HUES48 (cell line): ENCODE measurements around the gene ACOT13.

Experiments used
- H3K27ac ChIP-seq: one replicate; pipeline ENCODE4 v1.7.0; 2013; ENCODE audit warnings: low read depth, low read length, inconsistent platforms
- H3K27me3 ChIP-seq: 2 replicates; pipeline ENCODE4 v1.6.1; 2013; ENCODE audit warnings: mild to moderate bottlenecking, low read length; ENCODE audit not compliant: control insufficient read depth, insufficient read depth
- H3K36me3 ChIP-seq: 2 replicates; pipeline ENCODE4 v1.6.1; 2013; ENCODE audit warnings: low read length; ENCODE audit not compliant: control insufficient read depth, insufficient read depth
- H3K4me1 ChIP-seq: 2 replicates; pipeline ENCODE4 v1.6.1; 2013; ENCODE audit warnings: mild to moderate bottlenecking, low read length; ENCODE audit not compliant: control insufficient read depth, insufficient read depth
- H3K4me3 ChIP-seq: 2 replicates; pipeline ENCODE4 v1.5.1; 2013; ENCODE audit warnings: mild to moderate bottlenecking, low read depth, low read length
- H3K9ac ChIP-seq: 2 replicates; pipeline ENCODE4 v1.6.1; 2013; ENCODE audit warnings: mild to moderate bottlenecking, low read depth, low read length, moderate library complexity
- H3K9me3 ChIP-seq: 2 replicates; pipeline ENCODE4 v1.6.1; 2013; ENCODE audit warnings: low read length; ENCODE audit not compliant: control insufficient read depth, insufficient read depth

Gene ACOT13

DNA sequence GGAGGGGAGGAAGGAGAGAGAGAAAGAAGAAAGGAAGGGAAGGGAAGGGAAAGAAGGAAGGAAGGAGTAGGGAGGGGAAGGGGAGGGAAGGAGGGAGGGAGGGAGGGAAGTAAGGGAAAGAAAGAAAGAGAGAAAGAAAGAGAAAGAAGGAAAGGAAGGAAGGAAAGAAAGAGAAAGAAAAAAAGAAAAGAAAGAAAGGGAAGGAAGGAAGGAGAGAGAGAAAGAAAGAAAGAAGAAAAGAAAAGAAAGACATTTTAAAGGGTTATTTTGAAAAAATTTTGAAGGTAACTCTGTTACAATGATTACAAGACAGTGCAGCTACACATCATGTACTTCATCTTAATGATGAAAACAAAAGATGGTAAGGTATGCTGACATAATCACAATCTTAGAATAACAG is 24.8 kb upstream of the ACOT13 start:
- H3K36me3 ChIP-seq = no peaks in the 10 kb centered on the region
- H3K4me3 ChIP-seq = no peak overlapping the region
- H3K9me3 ChIP-seq = no peaks in the 10 kb centered on the region; the same call in 1 of the 2 replicates
- H3K9ac ChIP-seq = no peak overlapping the region
- peaks cover 9% of the 10 kb centered on the region for H3K27me3 ChIP-seq
- H3K4me1 ChIP-seq = peaks cover 8% of the 10 kb centered on the region; the same call in 1 of the 2 replicates
- no peak overlapping the region for H3K27ac ChIP-seq

DNA sequence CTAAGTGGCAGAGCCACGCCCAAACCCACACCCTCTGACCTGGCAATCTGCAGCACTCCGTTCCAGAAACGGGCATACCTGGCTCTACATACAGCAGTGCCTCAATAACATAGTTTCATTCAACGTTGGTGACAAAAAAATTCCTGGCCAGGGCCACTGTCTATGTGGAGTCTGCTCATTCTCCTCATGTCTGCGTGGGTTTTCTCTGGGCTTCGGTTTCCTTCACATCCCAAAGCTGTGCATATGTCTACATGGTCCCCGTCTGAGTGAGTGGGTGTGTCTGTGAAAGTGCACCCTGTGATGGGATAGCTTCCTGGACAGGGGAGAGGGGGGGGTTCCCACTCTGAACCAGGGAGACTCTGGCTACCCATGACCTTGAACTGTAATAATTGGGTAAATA is 23.0 kb upstream of the ACOT13 start:
- no peaks in the 10 kb centered on the region; the same call in 1 of the 2 replicates for H3K9me3 ChIP-seq
- H3K4me3 ChIP-seq = no peak overlapping the region
- peaks cover 8% of the 10 kb centered on the region; the same call in 1 of the 2 replicates for H3K4me1 ChIP-seq
- no peak overlapping the region for H3K27ac ChIP-seq
- peaks cover 9% of the 10 kb centered on the region for H3K27me3 ChIP-seq
- no peak overlapping the region for H3K9ac ChIP-seq
- no peaks in the 10 kb centered on the region for H3K36me3 ChIP-seq

DNA sequence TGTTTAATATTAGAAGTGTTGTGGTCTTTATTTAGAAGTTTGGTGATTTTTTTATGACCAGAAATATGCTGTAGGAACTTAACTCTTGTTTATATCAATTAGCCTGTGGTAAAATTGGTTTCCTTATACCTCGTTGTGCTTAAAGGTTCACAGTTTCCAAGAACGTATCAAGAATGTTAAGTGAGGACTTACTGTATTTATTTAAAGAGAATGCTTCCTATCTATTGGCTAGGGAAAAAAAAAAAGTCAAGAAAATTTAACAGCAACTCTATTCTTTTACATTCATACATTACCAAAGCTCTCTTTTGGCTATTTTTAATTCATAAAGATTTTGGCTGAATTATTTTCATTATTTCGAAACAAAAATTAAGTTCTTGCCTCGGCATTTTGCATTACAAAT is 22.5 kb upstream of the ACOT13 start:
- Histone ChIP-seq H3K27ac (no peak overlapping the region), H3K36me3 (no peaks in the 10 kb centered on the region), H3K4me3 (no peak overlapping the region), H3K4me1 (peaks cover 8% of the 10 kb centered on the region; the same call in 1 of the 2 replicates), H3K9me3 (no peaks in the 10 kb centered on the region), H3K27me3 (peaks cover 9% of the 10 kb centered on the region), H3K9ac (no peak overlapping the region)

DNA sequence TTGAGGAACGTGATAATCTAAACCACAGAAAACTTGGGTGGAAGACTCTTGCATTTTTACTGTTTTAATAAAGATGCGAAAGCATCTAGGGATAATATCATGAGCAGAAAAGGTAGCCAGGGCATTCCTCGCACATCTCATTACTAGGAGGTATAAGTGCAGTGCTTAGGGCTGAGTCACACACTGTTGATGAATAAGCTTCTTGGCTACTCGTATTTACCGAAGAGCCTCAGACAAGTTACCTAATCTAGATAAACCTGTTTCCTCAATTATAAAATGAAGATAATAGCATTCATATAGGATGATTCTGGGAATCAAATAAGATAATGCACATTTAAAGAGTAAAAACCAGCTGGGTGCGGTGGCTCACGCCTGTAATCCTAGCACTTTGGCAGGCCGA is 20.1 kb upstream of the ACOT13 start:
- H3K4me1 ChIP-seq = peaks cover 8% of the 10 kb centered on the region; the same call in 1 of the 2 replicates
- H3K36me3 ChIP-seq = peaks cover 18% of the 10 kb centered on the region
- peak overlapping the region; percentile 38 for H3K27ac ChIP-seq
- H3K4me3 ChIP-seq = no peak overlapping the region
- H3K9me3 ChIP-seq = no peaks in the 10 kb centered on the region
- no peak overlapping the region for H3K9ac ChIP-seq
- H3K27me3 ChIP-seq = peaks cover 9% of the 10 kb centered on the region

DNA sequence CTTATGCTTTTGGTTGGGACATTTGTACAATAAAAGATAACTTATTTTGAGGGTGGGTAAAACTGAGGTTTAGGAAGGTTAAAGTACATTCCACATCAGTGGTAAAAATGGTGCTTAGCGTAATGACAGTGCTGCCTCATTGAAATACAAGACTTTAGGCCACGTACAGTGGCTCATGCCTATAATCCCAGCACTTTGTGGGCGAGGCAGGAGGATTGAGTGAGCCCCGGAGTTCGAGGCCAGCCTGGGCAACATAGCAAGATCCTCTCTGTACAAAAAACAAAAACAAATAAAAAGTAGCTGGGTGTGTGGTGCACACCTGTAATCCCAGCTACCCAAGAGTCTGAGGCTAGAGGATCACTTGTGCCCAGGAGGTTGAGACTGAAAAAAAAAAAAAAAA is 18.6 kb upstream of the ACOT13 start:
- H3K9ac ChIP-seq = no peak overlapping the region
- peaks cover 33% of the 10 kb centered on the region for H3K36me3 ChIP-seq
- peaks cover 9% of the 10 kb centered on the region for H3K27me3 ChIP-seq
- H3K27ac ChIP-seq = no peak overlapping the region
- H3K4me1 ChIP-seq = peaks cover 8% of the 10 kb centered on the region; the same call in 1 of the 2 replicates
- H3K9me3 ChIP-seq = no peaks in the 10 kb centered on the region
- no peak overlapping the region for H3K4me3 ChIP-seq

DNA sequence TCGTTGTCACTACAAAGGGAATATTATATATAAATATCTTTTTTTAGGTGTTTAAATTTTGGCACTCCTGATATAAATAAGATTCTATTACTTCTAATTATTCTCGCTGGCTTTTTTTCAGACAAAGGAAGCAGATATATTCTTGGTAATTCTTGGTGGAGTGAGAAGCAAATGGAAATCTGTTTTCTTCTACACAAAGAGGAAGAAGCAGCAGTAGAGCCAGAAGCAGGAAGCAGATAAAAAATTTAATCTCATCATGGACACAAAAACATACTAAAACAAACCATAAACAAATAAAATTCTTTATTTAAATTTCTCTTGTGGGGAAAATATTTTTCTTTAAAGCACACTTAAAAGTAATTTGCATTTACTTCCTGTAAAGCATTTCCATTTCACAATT is 17.2 kb upstream of the ACOT13 start:
- Histone ChIP-seq H3K27ac (no peak overlapping the region), H3K36me3 (peaks cover 46% of the 10 kb centered on the region), H3K4me3 (no peak overlapping the region), H3K27me3 (peaks cover 6% of the 10 kb centered on the region), H3K4me1 (peaks cover 6% of the 10 kb centered on the region; the same call in 1 of the 2 replicates), H3K9me3 (no peaks in the 10 kb centered on the region), H3K9ac (no peak overlapping the region)

DNA sequence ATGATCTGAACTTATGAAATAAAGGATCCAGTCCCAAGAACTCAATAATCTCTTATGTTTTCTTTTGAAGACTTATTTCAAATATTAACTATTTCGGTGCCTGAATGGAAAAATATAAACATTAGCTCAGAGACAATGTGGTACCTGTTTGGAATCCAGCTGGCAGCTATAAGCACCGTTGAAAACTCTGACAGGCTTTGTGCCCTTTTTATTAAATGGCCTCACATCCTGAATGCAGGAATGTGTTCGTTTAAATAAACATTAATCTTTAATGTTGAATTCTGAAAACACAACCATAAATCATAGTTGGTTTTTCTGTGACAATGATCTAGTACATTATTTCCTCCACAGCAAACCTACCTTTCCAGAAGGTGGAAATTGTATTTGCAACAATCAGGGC is 16.5 kb upstream of the ACOT13 start:
- H3K4me3 ChIP-seq = no peak overlapping the region
- no peaks in the 10 kb centered on the region for H3K4me1 ChIP-seq
- no peak overlapping the region for H3K9ac ChIP-seq
- no peaks in the 10 kb centered on the region for H3K27me3 ChIP-seq
- H3K27ac ChIP-seq = no peak overlapping the region
- no peaks in the 10 kb centered on the region for H3K9me3 ChIP-seq
- peaks cover 49% of the 10 kb centered on the region for H3K36me3 ChIP-seq

DNA sequence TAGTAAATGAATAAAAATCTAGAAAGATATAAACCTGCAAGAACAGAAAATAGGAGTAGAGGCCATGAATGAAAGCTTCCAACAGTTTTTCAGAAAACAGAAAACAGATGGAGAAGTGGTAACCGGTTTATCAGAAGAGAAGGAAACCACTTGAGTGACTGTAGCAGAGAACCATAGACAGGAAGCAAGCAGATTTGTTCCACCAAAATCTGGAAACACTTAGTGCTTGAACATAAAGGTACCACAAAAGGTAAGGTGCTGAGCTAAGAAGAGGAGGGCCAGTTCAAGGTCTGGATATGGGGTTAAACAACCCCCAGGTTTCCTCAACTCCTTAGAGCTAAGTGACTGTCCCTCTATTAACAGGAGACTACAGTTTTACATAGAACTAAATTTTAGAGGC is 11.7 kb upstream of the ACOT13 start:
- Histone ChIP-seq H3K27ac (no peak overlapping the region), H3K9me3 (no peaks in the 10 kb centered on the region), H3K9ac (no peak overlapping the region), H3K36me3 (peaks cover 65% of the 10 kb centered on the region), H3K4me1 (peaks cover 15% of the 10 kb centered on the region), H3K27me3 (no peaks in the 10 kb centered on the region), H3K4me3 (no peak overlapping the region)

DNA sequence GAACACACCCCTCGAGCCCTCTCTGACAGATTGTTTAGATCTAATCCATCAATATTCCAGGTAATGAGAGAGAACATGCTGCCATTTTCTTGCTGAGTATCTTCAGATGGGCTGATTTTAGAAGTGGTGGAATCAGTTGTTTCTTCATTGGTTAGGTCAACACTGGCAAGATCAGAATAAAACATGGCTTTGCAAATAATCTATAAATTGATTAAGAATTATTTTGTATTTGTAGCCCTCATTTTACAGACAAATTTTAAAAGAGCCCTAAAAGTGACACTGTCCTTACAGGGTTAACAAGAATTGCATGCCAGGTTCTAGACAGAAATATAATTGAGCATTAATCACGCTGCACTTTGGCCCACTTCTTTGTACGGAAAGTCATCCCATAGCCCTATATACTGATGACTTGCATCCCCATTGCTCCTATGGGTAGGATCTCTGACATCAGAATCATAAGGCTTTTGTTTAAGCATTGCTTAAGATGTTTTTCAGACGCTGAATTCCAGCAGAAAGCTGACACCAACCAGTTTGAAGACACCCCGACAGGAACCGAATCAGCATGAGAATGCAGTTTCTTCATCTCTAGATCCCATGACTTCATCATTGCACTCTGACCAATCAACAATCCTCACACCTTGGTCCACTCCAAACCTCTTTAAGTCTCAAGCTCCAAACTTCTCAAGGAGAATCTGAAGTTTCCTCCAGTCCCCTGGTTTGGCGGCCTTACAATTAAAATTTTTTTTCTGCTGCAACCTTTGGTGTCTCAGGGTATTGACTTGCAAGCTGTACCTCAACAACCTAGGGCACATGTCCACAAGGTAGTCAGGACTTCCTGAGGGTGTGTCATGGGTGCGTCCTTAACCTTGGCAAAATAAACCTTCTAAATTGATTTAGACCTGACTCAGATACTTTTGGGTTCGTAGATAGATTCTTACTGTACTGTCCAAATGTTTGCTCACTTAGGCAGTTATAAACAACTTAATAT is 8.0 kb upstream of the ACOT13 start:
- no peaks in the 10 kb centered on the region for H3K27me3 ChIP-seq
- H3K9me3 ChIP-seq = no peaks in the 10 kb centered on the region
- peaks cover 58% of the 10 kb centered on the region for H3K36me3 ChIP-seq
- H3K4me3 ChIP-seq = no peak overlapping the region
- no peak overlapping the region for H3K9ac ChIP-seq
- peak overlapping the region; percentile 52 for H3K27ac ChIP-seq
- H3K4me1 ChIP-seq = peaks cover 15% of the 10 kb centered on the region

DNA sequence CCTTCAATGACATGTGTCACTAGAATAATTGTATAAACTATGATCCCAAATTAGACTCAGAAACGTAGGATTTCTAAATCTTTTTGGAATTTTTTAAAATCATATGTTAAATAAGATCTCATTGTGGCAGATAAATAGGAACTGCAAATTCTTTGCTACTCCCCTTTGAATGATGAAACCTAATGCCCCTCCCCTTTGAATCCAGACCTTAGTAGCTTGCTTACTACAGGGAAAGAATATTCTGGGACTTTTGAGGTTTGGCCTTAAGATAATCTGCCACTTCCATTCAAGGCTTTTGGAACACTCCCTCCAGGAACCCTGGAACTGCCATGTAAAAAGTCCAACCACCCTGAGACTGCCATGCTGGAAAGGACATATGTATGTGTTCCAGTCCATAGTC is 7.3 kb upstream of the ACOT13 start:
- Histone ChIP-seq H3K9me3 (no peaks in the 10 kb centered on the region), H3K27ac (peak overlapping the region; percentile 52), H3K27me3 (no peaks in the 10 kb centered on the region), H3K4me3 (no peak overlapping the region), H3K9ac (no peak overlapping the region), H3K4me1 (peaks cover 15% of the 10 kb centered on the region), H3K36me3 (peaks cover 56% of the 10 kb centered on the region)

DNA sequence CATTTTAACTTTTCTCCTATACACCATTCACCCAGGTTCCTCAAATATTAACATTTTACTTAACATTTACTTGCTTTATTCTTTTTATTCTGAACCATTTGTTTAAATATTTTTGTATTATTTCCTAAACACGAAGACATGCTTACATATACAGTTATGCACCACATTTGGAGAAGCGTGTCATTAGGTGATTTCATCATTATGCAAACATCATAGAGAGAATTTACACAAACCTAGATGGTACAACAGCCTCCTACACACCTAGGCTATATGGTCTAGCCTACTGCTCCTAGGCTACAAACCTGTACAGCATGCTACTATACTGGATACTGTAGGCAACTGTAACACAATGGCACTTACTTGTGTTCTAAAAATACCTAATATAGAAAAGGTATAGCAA is 6.8 kb upstream of the ACOT13 start:
- Histone ChIP-seq H3K9ac (no peak overlapping the region), H3K4me3 (no peak overlapping the region), H3K36me3 (peaks cover 60% of the 10 kb centered on the region), H3K27me3 (no peaks in the 10 kb centered on the region), H3K4me1 (peaks cover 17% of the 10 kb centered on the region), H3K27ac (no peak overlapping the region), H3K9me3 (no peaks in the 10 kb centered on the region)
